HUES64 (cell line): Measurements from ENCODE around the gene OR5AP2. TPM values are rescaled to one million over a fixed set of nuclear protein-coding genes. Genes with fewer than 3 reads are reported as not detected.
"Not testable (repeated sequence)": the region's sequence is repeated elsewhere in the genome, so short reads cannot be mapped to it uniquely, and the experiment has no call there.

Experiments used
- H3K27ac ChIP-seq: 2 replicates; pipeline ENCODE4 v1.7.0; 2013; ENCODE audit warnings: low read depth, low read length, inconsistent platforms
- H3K27me3 ChIP-seq: 2 replicates; pipeline ENCODE4 v1.6.1; 2013; ENCODE audit warnings: mild to moderate bottlenecking, low read length; ENCODE audit not compliant: insufficient read depth
- H3K36me3 ChIP-seq: 2 replicates; pipeline ENCODE4 v1.6.1; 2013; ENCODE audit warnings: mild to moderate bottlenecking, low read length; ENCODE audit not compliant: insufficient read depth
- H3K4me1 ChIP-seq: 2 replicates; pipeline ENCODE4 v1.6.1; 2013; ENCODE audit warnings: mild to moderate bottlenecking, low read length, moderate library complexity; ENCODE audit not compliant: insufficient read depth
- H3K4me3 ChIP-seq: 2 replicates; pipeline ENCODE4 v1.5.1; 2013; ENCODE audit warnings: mild to moderate bottlenecking, low read length, moderate library complexity
- H3K9ac ChIP-seq: 2 replicates; pipeline ENCODE4 v1.6.1; 2013; ENCODE audit warnings: mild to moderate bottlenecking, low read depth, low read length
- H3K9me3 ChIP-seq: 2 replicates; pipeline ENCODE4 v1.6.1; 2013; ENCODE audit warnings: low read depth, low read length; ENCODE audit not compliant: insufficient read depth
- WGBS: fragments of 150-250, 120-280 bp; methylation state at CpG from one replicate; pipeline ENCODE4 v1.1.7; 2013; ENCODE audit warnings: missing lambda C conversion rate; 5-methylcytosine and 5-hydroxymethylcytosine counted together
- polyA plus RNA-seq, 2 experiments: library from polyadenylated mRNA; stranded (reverse); fragments of 50-300 nt; gene quantifications; one replicate each; pipeline ENCODE4 v1.2.3, GENCODE V29; 2013

OR5AP2 gene
- not detected for polyA plus RNA-seq (2013, experiment 1 of 2)
- polyA plus RNA-seq (2013, experiment 2 of 2), result not detected

DNA sequence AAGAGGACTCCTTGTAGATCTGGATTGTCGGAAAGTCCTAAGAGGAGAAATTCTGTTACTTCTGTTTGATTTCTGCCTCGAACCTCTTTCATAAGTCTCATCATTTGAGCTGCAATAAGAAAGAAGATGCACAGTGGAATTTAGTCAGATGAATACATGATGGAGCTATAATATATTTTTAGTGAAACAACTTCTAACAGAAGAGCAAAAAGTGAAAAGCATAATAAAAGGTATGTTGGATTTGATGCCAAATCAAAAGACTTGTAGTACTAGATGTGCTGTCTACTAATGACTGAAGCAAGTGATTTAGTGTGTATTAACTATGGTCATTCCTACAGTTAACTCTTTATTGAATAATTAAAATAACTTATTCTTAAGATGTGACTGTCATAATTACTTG, at the start of gene OR5AP2:
Gene OR5AP2 (minus strand): TSS at position 101 of the 400 bp plus-strand sequence. CDS start 0 bp downstream, at position 101.
- Histone ChIP-seq H3K36me3 (no peaks in the 10 kb centered on the region), H3K9me3 (no peaks in the 10 kb centered on the region), H3K4me1 (no peaks in the 10 kb centered on the region), H3K27ac (no peak within 1 kb of the TSS), H3K9ac (no peak within 1 kb of the TSS), H3K27me3 (no peaks in the 10 kb centered on the region), H3K4me3 (no peak within 1 kb of the TSS)
- WGBS, result 91% methylated on average over 2 of the region's 2 CpGs

DNA sequence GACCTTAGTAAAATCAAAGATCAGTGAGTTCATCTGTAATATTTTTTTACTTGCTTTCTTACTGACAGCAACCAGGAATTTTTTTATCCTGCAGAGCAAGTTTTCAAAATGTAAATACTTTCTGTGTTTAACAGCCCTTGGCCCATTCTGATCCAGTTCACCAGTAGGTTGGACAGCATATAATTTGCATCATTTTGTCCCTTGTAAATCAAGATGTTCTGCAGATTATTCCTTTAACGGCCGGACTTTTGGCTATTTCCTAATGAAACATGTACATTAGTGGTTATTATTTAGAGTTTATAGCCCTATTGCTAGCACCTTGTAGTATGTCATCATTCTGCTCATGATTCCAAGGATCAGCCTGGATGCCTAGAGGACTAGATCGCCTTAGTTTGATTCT, 48.9 kb upstream of the OR5AP2 start:
- 100% methylated on average over 2 of the region's 3 CpGs for WGBS
- not testable (repeated sequence) for H3K27me3 ChIP-seq, H3K36me3 ChIP-seq, H3K4me3 ChIP-seq, H3K9me3 ChIP-seq, H3K9ac ChIP-seq, H3K27ac ChIP-seq, H3K4me1 ChIP-seq

DNA sequence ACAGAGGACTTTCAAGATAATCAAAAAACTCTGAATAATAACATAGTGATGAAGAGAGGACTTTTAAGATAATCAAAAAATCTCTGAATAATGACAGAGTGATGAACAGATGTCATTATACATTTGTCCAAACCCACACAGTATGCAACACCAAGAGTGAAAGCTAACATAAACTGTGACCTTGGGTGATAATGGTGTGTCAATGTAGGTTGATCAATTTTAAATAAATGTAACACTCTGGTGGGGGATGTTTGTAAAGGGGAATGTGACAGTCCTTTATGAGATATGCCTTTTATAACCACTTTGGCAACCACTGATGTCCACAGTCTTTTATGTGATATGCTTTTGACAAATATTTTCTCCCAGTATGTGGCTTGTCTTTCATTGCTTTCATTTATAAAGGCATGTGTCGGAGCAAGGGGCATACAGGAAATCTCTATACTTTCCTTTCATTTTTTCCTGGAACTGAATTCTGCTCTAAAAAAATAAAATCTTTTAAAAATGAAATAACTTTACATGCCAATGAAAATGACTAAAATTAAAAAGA, 46.4 kb upstream of the OR5AP2 start:
- Histone ChIP-seq H3K9me3 (no peaks in the 10 kb centered on the region), H3K4me3 (no peak overlapping the region), H3K27ac (no peak overlapping the region), H3K27me3 (no peaks in the 10 kb centered on the region), H3K4me1 (peaks cover 4% of the 10 kb centered on the region; the same call in 1 of the 2 replicates), H3K9ac (no peak overlapping the region), H3K36me3 (no peaks in the 10 kb centered on the region)
- WGBS, result 100% methylated on average over 1 of the region's 1 CpG

DNA sequence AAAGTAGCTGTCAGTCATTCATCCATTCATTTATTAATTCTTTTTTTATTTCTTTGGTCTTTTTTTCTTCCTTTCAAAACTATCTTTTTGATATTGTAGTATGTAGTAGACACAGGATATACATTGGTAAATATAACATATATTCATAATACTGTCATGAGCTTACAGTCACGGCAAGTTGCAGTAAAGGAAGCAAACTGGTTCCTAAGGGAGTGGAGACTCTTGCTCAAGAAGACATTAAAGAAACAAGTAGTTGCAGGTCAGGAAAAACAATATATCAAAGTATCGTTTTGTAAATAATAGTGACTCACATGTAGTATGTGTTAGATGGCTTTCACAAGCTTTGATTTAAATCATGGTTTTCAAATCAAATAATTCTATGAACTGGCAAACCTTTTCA, 28.7 kb upstream of the OR5AP2 start:
- no peaks in the 10 kb centered on the region for H3K9me3 ChIP-seq
- no peaks in the 10 kb centered on the region for H3K27me3 ChIP-seq
- H3K4me3 ChIP-seq, result no peak overlapping the region
- 100% methylated on average over 2 of the region's 2 CpGs for WGBS
- H3K36me3 ChIP-seq, result no peaks in the 10 kb centered on the region
- no peaks in the 10 kb centered on the region for H3K4me1 ChIP-seq
- no peak overlapping the region for H3K9ac ChIP-seq
- H3K27ac ChIP-seq, result no peak overlapping the region

DNA sequence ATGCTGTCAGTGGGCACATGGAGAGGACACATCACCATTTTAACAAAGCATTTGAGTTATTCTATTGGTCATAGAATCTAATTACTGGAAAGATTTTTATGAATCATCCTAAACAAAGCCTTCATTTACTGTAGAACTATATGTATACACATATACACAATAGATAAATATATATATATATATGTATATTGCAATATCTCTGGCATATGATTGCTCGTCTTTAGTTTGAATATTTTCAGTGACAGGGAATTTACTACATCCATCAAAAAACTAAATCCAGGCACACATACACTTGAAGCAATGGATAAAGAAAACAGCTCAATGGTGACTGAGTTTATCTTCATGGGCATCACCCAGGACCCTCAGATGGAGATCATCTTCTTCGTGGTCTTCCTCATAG, 21.1 kb upstream of the OR5AP2 start, which contains the start of gene OR5AR1:
Gene OR5AR1 (plus strand): TSS at position 301 of the 400 bp plus-strand sequence. CDS start 0 bp downstream, at position 301.
- peaks cover 28% of the 10 kb centered on the region for H3K4me1 ChIP-seq
- no peak within 1 kb of the TSS for H3K9ac ChIP-seq
- no peaks in the 10 kb centered on the region; the same call in 1 of the 2 replicates for H3K36me3 ChIP-seq
- no peak within 1 kb of the TSS for H3K4me3 ChIP-seq
- WGBS, result 100% methylated on average over 1 of the region's 2 CpGs
- H3K9me3 ChIP-seq, result peaks cover 4% of the 10 kb centered on the region; the same call in 1 of the 2 replicates
- H3K27me3 ChIP-seq, result no peaks in the 10 kb centered on the region
- no peak within 1 kb of the TSS for H3K27ac ChIP-seq

DNA sequence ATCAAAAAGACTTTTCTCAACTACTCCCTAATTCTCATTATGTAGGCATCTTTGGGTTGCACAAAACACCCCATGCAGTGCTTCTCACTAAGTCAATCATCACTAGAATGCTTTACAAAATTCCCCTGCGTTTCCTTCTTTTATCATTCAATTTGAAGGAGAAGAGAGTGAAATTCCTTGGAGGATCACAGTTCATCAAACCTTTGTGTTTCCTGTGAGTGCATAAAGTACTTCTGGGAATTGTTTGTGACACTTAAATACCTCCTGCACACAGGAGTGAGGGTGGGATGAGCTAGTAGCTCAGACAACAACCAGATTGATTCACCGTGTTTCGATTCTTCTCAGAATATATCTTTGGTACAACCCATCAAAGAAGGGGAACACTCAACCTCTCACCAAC, 17.5 kb upstream of the OR5AP2 start:
- Histone ChIP-seq H3K4me1 (peaks cover 28% of the 10 kb centered on the region), H3K4me3 (peak overlapping the region; percentile 30), H3K36me3 (no peaks in the 10 kb centered on the region; the same call in 1 of the 2 replicates), H3K9me3 (peaks cover 4% of the 10 kb centered on the region; the same call in 1 of the 2 replicates), H3K9ac (peak overlapping the region; percentile 48), H3K27ac (peak overlapping the region; percentile 97), H3K27me3 (no peaks in the 10 kb centered on the region)
- 8% methylated on average over 2 of the region's 3 CpGs for WGBS

DNA sequence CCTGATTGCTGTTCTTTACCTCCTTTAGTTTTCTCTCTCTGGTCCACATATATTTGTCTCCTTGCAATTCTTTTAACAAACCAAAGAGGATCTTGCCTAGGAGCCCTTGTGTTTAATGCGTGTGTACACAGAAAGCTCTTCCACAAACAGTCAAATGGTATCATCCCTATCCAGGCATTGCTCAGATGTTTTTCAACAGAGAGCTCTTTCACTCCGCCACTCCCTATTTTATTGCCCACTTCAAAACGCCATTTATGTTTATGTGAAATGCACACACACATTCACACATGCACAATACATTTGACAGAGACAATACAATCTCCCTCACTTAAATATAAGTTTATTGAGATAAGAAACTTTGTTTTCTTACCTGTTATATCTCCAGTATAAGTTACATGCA, 4.7 kb downstream of the OR5AP2 start:
- Histone ChIP-seq H3K36me3 (no peaks in the 10 kb centered on the region), H3K9me3 (no peaks in the 10 kb centered on the region), H3K4me3 (no peak overlapping the region), H3K4me1 (no peaks in the 10 kb centered on the region), H3K27ac (no peak overlapping the region), H3K9ac (no peak overlapping the region), H3K27me3 (no peaks in the 10 kb centered on the region)
- WGBS, result 88% methylated on average over 3 of the region's 3 CpGs

DNA sequence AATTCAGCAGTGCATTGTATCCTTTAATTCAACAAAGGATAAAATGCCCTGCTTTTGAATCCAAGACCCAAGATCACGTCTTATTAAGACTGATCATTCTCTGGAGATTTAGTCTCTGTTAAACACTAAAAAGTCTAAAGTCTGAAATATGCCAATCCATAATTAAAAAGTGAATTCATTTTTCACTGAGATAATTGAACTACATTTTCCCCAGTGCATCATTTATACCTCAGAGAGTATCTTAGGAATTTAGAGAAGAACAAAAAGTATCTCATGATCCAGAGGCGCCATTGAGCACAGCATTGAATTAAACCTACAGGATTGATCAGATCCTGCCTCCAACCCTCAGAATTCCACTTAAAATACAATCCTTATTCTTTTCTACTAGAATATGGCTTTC, 5.4 kb downstream of the OR5AP2 start:
- H3K4me1 ChIP-seq, result no peaks in the 10 kb centered on the region
- 97% methylated on average over 2 of the region's 2 CpGs for WGBS
- no peaks in the 10 kb centered on the region for H3K27me3 ChIP-seq
- no peak overlapping the region for H3K4me3 ChIP-seq
- H3K9ac ChIP-seq, result no peak overlapping the region
- H3K36me3 ChIP-seq, result no peaks in the 10 kb centered on the region
- H3K9me3 ChIP-seq, result no peaks in the 10 kb centered on the region
- no peak overlapping the region for H3K27ac ChIP-seq

DNA sequence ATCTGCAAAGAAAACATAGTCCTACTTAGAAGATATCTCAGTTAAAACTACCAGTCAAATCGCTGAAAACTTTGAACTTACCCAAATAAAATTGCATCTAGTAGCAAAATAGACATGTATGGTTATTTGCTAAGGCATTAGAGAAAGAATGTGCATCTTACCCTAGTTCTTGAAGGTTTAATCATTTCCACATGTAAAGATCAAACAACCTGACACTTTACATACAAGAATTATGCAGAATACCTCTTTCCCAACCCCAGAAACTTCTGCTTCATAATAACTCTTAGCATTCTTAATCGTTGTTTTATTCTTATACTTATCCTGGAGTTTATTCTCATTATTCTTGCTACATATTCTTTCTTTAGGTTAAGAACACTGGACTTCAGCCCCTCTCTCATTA, 9.9 kb downstream of the OR5AP2 start:
- H3K9me3 ChIP-seq, result no peaks in the 10 kb centered on the region
- H3K27ac ChIP-seq, result no peak overlapping the region
- 0 out of 2 replicates have a peak, but pooled peaks cover 1% of the 10 kb centered on the region for H3K4me1 ChIP-seq
- no peak overlapping the region for H3K4me3 ChIP-seq
- WGBS, result 85% methylated on average over 2 of the region's 2 CpGs
- no peaks in the 10 kb centered on the region for H3K27me3 ChIP-seq
- no peaks in the 10 kb centered on the region for H3K36me3 ChIP-seq
- H3K9ac ChIP-seq, result no peak overlapping the region

DNA sequence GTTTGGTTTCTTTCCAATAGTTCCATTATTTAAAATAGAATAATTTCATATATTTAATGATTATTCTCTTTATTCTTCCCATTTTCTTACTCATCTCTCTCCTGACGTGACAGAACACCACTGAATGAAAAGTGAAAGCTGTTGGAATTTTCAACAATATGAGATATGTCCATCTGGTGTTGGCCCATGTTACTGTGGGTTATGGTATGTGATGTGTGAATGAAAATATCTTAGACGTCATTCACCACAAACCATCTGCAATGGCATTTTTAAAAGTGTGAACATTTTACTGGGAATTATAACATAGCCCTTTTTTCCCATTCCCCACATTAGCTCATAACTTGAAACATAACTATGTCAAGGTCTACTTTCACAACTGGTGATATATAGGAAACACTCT, 16.3 kb downstream of the OR5AP2 start:
- H3K4me3 ChIP-seq, result no peak overlapping the region
- H3K9me3 ChIP-seq, result no peaks in the 10 kb centered on the region
- H3K9ac ChIP-seq, result no peak overlapping the region
- no peak overlapping the region for H3K27ac ChIP-seq
- no peaks in the 10 kb centered on the region for H3K27me3 ChIP-seq
- H3K4me1 ChIP-seq, result peaks cover 10% of the 10 kb centered on the region; the same call in 1 of the 2 replicates
- no peaks in the 10 kb centered on the region for H3K36me3 ChIP-seq
- WGBS, result 100% methylated on average over 1 of the region's 2 CpGs

DNA sequence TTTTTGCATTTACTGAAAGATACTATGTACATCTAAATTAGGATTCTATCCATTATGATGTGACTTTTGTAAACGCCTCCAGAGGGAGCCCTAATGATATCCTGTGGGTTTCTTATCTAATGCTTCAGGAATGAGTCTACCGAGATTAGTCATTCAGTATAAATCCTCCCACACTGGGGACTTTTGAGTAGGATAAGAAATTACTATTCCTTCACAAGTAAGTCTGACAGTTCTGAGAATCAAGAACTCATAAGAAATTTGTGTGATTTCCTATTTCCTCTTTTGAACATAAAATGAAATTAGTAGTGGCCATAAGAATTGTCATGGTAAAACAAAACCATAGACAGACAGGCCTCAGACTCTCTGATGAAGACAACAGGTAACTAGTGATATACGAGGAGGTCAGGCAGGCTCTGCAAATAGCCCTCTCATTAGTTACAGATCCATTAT, 17.6 kb downstream of the OR5AP2 start:
- peaks cover 10% of the 10 kb centered on the region; the same call in 1 of the 2 replicates for H3K4me1 ChIP-seq
- WGBS, result 25% methylated on average over 1 of the region's 3 CpGs
- no peak overlapping the region for H3K9ac ChIP-seq
- no peak overlapping the region for H3K4me3 ChIP-seq
- no peaks in the 10 kb centered on the region for H3K36me3 ChIP-seq
- no peaks in the 10 kb centered on the region for H3K9me3 ChIP-seq
- no peaks in the 10 kb centered on the region for H3K27me3 ChIP-seq
- peak overlapping the region; percentile 42; the same call in 1 of the 2 replicates for H3K27ac ChIP-seq
